ENCODE data around the gene PDLIM4.

- no peak for TF ChIP-seq CTCF (IDR thresholded peaks at IDR 0.05)
- no peak for TF ChIP-seq POLR2A (IDR thresholded peaks at IDR 0.05)
Observed at GRCh38 chr5:132270335-132270665, 12.8 kb downstream of the PDLIM4 start.
